HG03139 (cell line): ENCODE results near the gene CTNNBIP1.

ENCODE experiments used
- ATAC-seq: cut with Tn5 transposase; IDR thresholded peaks from one replicate; pipeline ENCODE4 v1.9.1; 2021; ENCODE audit not compliant: unreplicated experiment

CTNNBIP1 gene

DNA sequence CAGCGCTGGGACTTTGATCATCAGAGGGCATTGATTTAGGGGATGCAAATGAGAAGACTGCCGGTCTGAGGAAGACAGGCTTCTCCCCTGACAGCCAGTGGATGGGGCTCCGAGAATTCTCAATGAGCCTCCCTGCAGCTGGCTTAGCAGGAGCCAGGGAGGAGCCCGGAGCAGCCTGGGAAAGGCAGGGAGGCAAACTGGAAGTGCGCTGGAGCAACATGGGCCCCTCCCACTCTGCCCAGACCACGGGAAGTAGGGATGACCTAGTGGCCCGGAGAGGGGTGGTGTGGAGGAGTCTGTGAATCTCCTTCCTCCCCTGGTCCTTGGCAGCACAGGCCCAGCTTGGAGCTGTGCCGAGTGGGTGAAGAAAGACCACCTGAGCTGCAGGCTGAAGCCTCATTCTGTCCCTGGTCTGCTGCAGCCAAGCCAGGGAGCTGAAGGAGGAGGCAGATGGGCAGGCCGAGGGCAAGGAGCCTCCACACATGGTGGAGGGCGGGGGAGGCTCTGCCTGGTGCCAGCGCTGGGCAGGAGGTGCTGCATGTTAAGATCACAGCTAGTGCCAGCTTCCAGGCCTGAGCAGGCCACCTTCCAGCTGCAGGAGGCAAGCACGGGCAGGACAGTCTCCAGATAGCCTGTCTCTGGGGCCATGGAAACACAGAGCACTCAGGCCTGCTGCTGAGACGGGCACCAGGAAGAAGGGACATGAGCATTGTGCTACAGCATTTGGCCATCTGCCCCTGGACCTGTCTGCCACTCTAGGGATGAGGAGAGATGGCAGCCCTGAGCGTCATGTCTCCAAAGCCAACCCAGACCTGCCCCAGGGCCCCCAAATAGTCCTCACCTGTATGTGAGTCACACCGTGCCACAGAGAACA, 74.1 kb downstream of the CTNNBIP1 start:
- ATAC-seq = no peak

DNA sequence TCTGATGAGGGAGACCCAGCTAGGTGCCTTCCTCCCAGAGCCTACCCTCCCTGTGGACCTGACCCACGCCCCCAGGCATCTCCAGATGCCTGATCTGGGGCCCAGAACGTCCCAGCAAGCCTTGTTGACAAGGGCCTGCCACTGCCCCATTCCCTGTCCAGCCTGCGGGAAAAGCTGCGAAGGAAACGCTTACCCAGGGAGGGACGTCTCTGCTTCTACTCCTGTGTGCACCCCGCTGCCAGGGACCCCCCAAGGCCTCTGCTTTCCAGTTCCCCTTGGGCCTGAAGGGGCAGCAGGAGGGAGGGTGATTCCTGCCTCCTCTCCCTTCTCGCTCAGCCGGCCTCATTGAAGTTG, 74.7 kb downstream of the CTNNBIP1 start:
- ATAC-seq = no peak

DNA sequence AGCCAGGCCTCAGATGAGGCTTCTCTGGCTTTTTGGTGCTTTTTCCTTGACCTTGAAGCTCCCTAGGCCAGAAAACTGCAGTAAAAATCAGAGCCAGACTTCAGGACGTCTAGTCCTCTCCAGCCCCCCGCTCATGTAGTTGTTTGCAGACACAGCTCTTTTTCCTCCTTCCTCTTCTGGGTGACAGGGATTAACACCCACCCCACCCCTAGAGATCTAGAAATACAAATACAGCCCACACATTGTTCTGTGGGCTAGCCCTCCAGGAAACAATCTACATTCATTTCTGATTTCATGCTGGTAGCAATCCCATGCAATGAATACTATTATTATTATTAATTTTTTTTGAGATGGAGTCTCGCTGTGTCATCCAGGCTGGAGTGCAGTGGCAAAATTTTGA, 76.4 kb downstream of the CTNNBIP1 start:
- ATAC-seq = no peak

DNA sequence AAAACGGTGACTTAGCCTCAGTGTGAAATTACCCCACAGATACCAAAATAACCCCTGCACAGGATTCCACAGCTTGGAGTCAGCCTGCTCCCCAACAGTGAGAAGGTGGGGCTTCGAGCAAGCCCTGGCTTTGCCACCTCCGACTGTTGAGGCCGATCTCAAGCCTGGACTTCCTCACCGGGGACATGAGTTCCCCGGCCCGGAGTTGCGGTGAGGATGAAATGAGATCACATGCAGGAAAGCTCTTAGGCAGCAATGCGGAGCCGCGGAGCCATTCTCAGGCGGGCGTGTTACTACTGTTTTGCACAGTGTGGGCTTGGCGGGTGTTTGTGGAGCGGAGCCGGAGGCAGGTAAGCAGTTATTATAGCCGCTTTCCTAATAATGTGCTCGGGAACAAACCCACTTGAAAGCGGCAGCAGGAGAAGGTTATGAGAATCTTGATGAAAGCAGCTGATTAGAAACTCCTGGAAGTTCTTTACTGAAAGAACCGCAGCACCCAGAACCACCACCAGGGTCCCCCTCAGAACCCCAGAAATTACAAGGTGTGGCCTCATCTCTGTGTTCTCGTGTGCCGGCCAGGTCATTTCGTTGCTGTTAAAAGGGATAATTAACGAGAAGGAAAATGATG, 82.4 kb downstream of the CTNNBIP1 start:
- ATAC-seq = no peak

DNA sequence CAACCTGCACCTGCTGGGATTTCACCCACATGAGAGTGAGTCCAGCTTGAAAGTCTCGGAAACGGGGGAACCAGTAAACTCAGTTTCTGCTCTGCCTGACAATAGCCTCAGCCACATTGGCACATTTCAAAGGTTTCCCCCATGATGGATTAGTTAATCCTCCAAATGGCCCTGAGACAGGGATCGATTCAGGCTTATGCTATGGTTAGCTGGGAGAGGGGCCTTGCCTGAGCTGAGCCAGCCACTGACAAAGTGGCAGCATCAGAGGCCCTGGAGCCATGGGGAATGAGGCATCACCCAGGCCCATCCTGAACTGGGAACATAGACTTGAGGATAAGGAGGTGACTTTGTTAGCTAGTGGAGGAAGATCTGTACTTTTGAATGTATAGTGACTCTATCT, 83.5 kb downstream of the CTNNBIP1 start:
- no peak for ATAC-seq

DNA sequence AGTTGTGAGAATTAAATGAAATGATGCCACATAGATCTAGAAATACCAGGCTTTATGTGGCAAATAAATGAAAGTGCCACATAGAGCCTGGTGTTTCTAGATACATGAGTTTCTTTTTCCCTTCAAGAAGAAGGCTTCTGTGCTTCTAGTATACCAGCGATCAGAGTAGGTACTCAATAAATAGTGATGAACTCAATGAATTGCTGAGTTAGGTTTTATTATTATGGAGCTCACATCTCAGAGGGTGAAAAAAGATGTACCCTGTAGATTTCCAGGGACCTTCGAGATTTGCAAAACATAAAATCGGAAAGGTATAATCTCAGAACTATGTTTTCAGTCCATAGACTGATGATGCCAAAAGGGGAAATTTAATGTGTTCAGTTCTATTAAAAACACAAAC, 84.0 kb downstream of the CTNNBIP1 start:
- ATAC-seq = no peak

DNA sequence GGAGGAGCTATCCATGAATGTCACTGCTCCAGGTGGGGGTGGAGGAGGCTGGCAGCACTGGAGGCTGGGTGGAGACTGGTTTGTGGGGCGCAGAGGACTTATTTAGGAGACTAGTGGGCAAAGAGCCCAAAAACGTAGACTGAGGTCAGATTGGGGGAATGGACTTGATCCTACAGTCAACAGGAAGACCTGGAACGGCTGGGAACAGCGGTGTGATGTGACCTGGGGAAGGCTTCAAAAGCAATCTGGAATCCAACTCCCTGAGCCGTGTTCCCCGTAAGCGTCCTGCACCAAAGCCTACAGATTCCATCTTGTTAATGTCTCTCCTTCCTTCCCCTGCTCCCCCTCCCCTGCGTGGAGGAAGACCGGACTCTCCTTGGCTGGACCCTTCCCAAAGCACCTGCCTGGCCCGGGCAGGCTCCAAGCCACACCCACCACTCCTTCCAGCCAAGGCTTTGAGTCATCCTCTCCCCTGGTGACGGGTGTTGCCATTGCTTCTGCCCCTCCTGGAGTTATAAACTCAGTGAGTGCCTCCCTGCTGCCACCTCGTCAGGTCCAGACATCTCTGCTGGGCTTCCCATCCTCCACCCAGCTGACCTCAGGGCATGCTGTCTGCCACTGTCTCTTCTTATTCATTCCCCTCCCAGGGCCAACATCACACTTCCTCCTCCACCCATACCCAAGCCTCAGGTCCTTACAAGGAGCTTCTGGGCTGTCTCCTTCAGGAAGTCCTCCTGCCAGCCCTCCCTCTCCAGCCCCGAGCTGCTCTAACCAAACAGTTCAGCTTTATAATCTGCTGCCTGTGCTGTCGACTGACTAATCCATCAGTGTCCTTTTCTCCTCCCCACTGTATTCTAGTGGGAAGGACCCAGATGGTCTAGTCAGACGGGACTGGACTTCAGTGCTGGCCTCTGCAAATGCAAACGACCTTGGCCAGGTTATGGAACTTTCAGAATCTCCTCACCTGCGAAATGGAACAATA, 84.7 kb downstream of the CTNNBIP1 start:
- no peak for ATAC-seq

DNA sequence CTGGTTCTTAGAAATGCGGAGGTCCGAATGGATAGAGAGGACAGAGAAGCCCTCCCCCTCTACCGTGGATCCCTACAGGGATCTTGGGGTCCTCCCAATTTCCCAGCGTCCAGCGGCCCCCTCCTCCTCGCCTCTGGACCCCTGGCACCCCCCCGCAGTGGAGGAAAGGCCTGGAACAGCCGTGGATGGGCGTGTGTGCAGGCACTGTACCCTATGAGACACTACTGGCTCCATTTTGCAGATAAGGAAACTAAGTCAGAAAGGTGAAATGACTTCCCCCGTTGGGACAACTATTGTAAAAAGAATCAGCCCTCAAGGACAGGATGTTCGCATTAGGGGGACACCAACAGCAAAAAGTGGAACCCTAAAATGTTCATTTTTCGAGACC, 85.4 kb downstream of the CTNNBIP1 start:
- no peak for ATAC-seq

DNA sequence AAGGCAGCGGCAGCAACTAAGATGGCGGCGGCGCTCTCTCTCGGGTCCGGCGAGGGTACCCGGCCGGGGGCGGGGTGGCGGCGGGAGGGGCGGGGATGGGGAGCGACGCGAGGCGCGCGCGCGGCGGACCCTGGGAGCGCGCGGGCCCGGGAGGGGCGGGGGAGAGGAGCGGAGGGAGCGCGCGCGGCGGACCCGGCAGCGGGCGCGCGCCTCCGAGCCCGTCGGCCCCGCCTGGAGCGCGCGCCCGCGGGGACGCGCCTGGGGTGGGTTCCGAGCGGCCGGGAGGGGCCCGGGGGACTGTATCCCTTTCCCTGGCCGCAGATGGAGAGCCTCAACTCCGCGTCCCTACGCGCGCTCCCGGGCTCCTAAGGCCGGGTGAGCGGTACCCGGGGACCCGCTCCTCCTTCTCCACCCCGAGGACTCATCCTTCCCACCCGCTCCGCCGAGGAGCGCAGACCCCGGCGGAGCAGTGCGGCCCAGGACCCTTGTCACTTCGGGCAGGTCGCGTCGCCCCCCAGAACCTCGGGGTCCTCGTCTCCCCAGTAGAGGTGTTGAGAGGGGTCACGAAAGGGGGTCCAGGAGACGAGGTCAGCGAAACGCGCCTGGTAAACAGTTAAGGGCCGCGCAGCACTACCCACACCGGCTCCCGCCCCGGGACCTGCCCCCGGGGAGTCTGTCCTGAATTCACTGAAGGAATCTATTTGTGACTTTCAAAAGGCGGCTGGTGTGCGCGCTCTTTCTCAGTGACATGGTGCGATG, 85.9 kb downstream of the CTNNBIP1 start, which contains the start of gene CLSTN1:
Gene CLSTN1 (minus strand): TSS at position 23 of the 759 bp plus-strand sequence. CDS start 232 bp downstream, outside the sequence.
- ATAC-seq = peak; percentile 48

DNA sequence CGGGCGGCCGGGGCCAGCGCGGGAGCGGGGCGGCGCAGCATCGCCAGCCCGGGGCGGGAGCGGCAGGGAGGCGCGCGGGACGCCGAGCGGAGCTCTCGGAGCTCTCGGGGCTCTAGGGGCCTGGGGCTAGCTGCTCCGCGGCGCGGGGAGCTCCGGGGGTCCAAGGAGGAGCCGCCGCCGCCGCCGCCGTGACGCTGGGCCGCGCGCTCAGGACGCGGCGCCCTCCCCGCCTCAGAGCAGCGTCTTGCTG, 86.5 kb downstream of the CTNNBIP1 start:
- peak; percentile 6 for ATAC-seq

DNA sequence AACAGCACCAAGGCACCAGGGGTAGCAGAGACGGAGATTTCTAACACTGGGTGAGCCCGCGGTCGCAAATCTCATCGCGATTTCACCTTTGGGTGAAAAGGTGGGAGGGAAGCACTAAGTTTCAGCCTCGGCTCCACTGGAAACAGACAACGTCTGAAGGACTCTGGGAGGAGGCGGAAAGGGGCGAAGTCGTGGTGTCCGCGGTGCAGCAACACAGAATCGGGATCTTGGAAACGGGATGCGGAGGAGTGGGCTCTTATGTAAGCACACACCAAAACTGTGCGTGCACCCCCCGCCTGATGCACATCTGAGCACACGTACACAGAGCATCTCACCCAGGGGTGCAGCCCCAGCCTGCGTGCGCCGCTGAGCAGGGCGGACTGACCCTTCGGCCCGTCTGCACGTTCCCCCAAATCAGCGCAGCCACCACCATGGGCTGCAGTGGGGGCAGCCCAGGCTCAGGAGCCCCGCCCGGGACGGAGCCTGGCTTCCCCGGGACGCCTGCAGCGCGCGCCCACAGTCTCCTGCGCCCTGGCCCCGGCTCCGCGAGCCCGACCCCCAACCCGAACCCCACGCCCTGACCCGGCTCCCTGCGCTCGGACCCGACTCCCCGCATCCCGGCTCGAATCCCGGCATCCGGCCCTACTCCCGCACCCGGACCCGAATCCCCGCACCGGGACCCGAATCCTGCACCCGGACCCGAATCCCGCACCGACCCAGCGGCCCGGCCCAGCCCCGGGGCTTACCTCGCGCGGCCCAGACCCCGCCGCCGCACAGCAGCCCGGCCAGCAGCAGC, 87.0 kb downstream of the CTNNBIP1 start:
- ATAC-seq = peak; percentile 22

DNA sequence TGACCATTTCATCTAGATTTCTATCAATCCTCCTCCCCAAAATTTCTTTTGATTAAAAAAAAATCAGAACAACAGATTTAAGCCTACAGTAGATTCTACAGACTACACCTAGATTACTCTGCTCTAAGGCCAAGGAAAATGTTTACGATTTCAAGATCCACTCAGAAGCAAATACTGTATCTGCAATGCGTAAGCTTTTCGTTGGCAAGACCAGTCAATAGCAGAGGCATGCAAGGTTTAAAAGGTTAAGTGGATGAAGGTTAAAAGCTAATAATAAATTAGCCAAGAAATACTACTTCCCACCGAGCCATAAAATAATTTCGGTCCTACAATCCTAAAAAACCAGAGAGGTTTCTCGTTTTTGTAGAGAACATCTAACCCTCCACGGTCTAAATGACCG, 87.6 kb downstream of the CTNNBIP1 start:
- ATAC-seq = no peak

DNA sequence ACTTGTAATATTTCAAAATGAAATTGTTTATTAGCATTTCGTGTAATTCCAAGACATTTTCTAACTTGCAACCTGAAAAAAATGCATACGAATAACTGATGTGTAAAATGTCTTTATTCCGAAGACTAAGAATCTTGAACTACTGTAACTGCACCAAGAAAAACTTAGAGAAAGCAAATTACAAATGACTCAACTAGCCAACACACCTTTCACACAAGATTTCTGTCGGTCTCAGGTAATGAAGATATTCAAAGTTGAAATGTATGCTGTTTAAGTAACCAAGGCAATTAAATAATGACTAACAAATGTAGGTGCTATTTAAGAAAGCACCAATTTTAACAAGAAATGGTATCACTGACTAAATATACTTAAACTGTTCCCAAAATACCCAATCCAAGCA, 88.4 kb downstream of the CTNNBIP1 start:
- no peak for ATAC-seq

DNA sequence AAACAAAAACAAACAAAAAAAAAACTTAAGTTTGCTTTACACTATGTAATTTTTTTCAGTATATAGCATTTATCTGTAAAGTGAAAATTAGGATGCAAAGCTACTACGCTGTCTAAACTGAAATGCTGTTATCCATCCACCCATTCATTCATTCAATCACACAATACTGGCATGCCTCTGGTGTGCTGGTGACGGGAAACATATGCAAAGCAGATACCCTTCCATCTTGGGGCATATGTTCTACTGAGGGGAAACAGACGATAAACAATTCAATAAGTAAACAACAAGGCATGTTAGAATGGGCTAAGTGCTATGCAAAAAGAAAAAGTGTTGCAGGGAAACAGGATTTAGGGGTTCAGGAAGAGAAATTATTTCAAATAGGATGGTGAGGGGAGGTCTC, 89.5 kb downstream of the CTNNBIP1 start:
- ATAC-seq = no peak

DNA sequence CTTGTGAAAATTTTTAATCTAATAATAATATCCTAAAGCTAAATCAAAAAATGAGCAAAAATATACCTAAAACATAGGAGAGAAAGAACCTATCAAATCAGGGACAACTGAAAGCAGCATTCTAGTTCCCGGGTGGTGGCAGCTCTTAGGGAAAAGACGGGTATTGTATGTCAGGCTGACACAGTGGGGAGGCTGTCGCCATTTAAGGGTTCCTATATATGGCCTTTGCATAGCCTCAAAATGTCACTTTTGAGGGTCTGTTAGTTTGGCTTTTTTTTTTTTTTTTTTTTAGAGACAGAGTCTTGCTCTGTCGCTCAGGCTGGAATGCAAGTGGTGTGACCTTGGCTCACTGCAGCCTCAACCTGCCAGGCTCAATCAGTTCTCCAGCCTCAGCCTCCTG, 92.3 kb downstream of the CTNNBIP1 start:
- ATAC-seq = no peak

DNA sequence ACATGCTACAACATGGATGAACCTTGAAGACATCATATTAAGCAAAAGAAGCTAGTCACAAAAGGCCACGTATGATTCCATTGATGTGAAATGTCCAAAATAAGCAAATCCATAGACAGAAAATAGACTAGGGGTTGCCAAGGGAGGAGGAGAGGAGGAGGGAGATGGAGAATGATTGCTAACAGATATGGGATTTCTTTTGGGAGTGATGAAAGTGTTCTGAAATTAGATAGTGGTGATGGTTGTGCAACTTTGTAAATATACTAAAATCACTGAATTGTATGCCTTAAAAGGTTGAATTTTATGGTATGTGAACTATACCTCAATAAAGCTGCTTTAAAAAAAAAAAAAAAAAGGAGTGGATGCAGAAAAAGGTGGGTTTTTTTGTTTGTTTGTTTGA, 93.9 kb downstream of the CTNNBIP1 start:
- ATAC-seq = no peak

DNA sequence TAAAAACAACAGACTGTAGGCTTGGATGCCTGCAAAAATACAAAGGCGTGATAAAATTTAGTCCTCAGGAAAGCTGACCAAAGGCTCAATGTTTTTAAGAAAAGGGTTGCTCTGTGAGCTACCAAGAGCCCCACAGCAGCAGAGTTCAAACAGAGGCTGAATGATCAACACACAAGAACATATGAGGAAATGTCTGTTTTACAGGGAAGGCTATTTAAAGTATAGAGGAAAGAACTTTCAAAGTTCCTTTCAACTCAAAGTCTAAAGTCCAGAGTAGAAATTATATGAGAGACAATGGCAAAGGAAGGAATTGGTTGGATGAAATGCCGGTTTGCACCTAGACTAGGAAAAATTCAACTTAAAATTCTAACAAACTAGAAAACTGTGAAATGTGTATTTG, 94.9 kb downstream of the CTNNBIP1 start:
- ATAC-seq = no peak

DNA sequence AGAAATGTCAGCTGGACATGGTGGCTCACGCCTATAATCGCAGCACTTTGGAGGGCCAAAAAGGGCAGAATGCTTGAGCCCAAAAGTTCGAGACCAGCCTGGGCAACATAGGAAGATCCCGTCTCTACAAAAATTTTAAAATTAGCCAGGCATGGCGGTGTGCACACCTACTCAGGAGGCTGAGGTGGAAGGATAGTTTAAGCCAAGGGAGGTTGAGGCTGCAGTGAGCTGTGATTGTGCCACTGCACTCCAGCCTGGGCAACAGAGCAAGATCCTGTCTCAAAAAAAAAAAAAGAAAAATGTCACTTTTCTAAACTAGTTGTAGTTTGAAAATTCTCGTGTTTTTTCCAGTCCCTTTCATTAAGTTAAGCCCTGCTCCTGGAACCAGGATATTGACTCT, 95.5 kb downstream of the CTNNBIP1 start:
- no peak for ATAC-seq

DNA sequence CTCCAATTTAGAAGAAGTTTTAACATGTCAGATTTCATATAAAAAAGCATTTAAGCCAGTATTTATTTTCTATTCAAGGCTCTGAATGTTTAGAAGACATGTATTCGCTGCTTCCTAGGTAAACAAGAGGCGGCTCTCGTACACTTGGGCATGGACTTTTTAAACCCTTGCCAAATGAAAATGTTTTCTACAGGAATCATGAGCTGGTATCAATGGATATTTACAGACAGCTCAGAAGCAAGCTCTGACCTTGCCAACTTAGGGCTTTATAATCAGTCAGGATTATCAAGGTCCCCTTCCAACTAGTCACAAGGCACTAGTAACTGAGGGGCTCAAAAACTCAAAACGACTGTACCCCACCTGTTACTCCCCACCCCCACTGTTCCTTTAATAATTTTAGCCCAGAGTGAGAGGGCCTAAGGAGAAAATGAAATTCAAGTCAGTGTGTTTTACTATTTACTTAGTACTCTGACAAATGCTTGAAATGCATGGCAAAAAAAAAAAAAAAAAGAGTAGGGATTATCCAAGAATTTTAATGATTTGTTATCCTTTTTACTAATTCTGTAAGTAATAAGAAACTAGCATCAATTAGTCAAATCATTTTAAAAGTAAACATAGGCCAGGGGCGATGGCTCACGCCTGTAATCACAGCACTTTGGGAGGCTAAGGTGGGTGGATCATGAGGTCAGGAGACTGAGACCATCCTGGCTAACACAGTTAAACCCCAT, 98.7 kb downstream of the CTNNBIP1 start:
- ATAC-seq = no peak

DNA sequence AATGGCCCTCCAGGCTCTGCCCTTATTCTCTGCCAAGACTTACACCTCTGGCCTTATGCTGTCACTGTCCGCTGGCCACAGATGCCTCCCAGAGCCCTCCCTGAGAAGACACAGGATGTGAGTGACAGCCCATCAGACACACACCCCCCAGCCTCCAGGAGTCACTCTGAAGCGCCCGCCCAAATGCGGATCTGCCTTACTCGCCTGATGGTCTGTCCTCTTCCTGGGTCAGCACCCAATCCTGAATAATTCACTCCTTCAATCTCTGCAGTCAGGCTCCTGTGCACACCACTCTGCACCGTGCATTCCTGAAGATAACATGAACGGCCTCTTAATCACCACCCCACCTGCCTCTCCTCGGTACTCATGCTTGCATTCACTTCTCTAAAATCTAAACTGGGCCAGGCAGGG, 101.0 kb downstream of the CTNNBIP1 start:
- ATAC-seq = no peak
